ENCODE results near the gene TCIRG1.

Gene TCIRG1

GRCh38 chr11:68014157-68014946 is 24.5 kb upstream of the TCIRG1 start:
- peaks cover 25% of the 10 kb centered on the region for H3K4me1 ChIP-seq (ENCODE audit: insufficient read depth, low read length, poor library complexity, severe bottlenecking)
- no peak overlapping the region for H3K4me2 ChIP-seq (ENCODE audit: low read depth, low read length, poor library complexity, severe bottlenecking)
- no peak overlapping the region for H3K4me3 ChIP-seq (ENCODE audit: low read length, poor library complexity, severe bottlenecking)
- no peaks in the 10 kb centered on the region for H4K20me1 ChIP-seq (ENCODE audit: insufficient read depth, low read length, poor library complexity, severe bottlenecking)
- H3K79me2 ChIP-seq (ENCODE audit: insufficient read depth, low read length) = no peaks in the 10 kb centered on the region
- TF ChIP-seq EZH2phosphoT487 (IDR thresholded peaks at IDR 0.05; ENCODE audit: borderline replicate concordance) (no peak), CTCF (conservative IDR thresholded peaks at IDR 0.05; ENCODE audit: low read length) (no peak)
- no peaks in the 10 kb centered on the region for H3K27me3 ChIP-seq (ENCODE audit: insufficient read depth, low read length, poor library complexity, severe bottlenecking)
- H3F3A ChIP-seq (ENCODE audit: low read depth) = no peaks in the 10 kb centered on the region
- H3K9ac ChIP-seq (ENCODE audit: low read depth, low read length, poor library complexity, severe bottlenecking) = no peak overlapping the region
- no peaks in the 10 kb centered on the region for H3K9me3 ChIP-seq (ENCODE audit: insufficient read depth, low read depth, low read length)
- no peaks in the 10 kb centered on the region for H3K9me2 ChIP-seq (replicated peaks; ENCODE audit: low read depth, low read length)
- H3K36me3 ChIP-seq (ENCODE audit: insufficient read depth, low read length) = no peaks in the 10 kb centered on the region
- no peak overlapping the region for H2AFZ ChIP-seq (ENCODE audit: low read length)

DNA sequence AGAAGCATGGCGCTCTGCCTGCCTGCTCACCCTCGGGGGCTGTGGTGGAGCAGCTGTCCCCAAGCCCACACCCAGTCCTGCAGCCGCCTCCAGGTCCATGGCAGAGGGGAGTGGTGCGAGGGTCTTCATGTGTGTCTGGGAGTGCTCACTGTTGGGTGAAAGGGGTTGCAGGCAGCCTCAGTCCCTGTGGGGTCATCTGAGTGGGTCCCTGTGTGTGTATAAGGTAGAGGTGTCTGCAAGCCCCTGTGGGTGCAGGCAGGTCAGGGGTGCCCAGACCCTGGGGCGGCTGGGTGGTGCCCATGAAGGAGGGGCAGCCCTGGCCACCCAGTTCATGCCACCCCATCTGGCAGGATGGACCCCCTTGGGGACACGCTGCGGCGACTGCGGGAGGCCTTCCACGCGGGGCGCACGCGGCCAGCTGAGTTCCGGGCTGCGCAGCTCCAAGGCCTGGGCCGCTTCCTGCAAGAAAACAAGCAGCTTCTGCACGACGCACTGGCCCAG is 23.8 kb upstream of the TCIRG1 start:
- H3K9me3 ChIP-seq (ENCODE audit: insufficient read depth, low read depth, low read length) = no peaks in the 10 kb centered on the region
- no peaks in the 10 kb centered on the region for H3F3A ChIP-seq (ENCODE audit: low read depth)
- no peak overlapping the region for H3K9ac ChIP-seq (ENCODE audit: low read depth, low read length, poor library complexity, severe bottlenecking)
- TF ChIP-seq EZH2phosphoT487 (IDR thresholded peaks at IDR 0.05; ENCODE audit: borderline replicate concordance) (no peak), CTCF (conservative IDR thresholded peaks at IDR 0.05; ENCODE audit: low read length) (no peak)
- no peaks in the 10 kb centered on the region for H3K9me2 ChIP-seq (replicated peaks; ENCODE audit: low read depth, low read length)
- peaks cover 20% of the 10 kb centered on the region for H3K4me1 ChIP-seq (ENCODE audit: insufficient read depth, low read length, poor library complexity, severe bottlenecking)
- H3K36me3 ChIP-seq (ENCODE audit: insufficient read depth, low read length) = no peaks in the 10 kb centered on the region
- no peak overlapping the region for H2AFZ ChIP-seq (ENCODE audit: low read length)
- H4K20me1 ChIP-seq (ENCODE audit: insufficient read depth, low read length, poor library complexity, severe bottlenecking) = no peaks in the 10 kb centered on the region
- no peak overlapping the region for H3K4me2 ChIP-seq (ENCODE audit: low read depth, low read length, poor library complexity, severe bottlenecking)
- no peaks in the 10 kb centered on the region for H3K79me2 ChIP-seq (ENCODE audit: insufficient read depth, low read length)
- H3K4me3 ChIP-seq (ENCODE audit: low read length, poor library complexity, severe bottlenecking) = no peak overlapping the region
- no peaks in the 10 kb centered on the region for H3K27me3 ChIP-seq (ENCODE audit: insufficient read depth, low read length, poor library complexity, severe bottlenecking)

- Histone ChIP-seq H3K4me2 (ENCODE audit: low read depth, low read length, poor library complexity, severe bottlenecking) (no peak overlapping the region), H3F3A (ENCODE audit: low read depth) (no peaks in the 10 kb centered on the region), H3K4me3 (ENCODE audit: low read length, poor library complexity, severe bottlenecking) (no peak overlapping the region), H3K9ac (ENCODE audit: low read depth, low read length, poor library complexity, severe bottlenecking) (no peak overlapping the region), H3K79me2 (ENCODE audit: insufficient read depth, low read length) (no peaks in the 10 kb centered on the region), H2AFZ (ENCODE audit: low read length) (no peak overlapping the region), H3K9me2 (replicated peaks; ENCODE audit: low read depth, low read length) (no peaks in the 10 kb centered on the region), H3K36me3 (ENCODE audit: insufficient read depth, low read length) (no peaks in the 10 kb centered on the region), H3K27me3 (ENCODE audit: insufficient read depth, low read length, poor library complexity, severe bottlenecking) (no peaks in the 10 kb centered on the region), H3K9me3 (ENCODE audit: insufficient read depth, low read depth, low read length) (no peaks in the 10 kb centered on the region), H3K4me1 (ENCODE audit: insufficient read depth, low read length, poor library complexity, severe bottlenecking) (peaks cover 16% of the 10 kb centered on the region), H4K20me1 (ENCODE audit: insufficient read depth, low read length, poor library complexity, severe bottlenecking) (no peaks in the 10 kb centered on the region)
- TF ChIP-seq EZH2phosphoT487 (IDR thresholded peaks at IDR 0.05; ENCODE audit: borderline replicate concordance) (no peak), CTCF (conservative IDR thresholded peaks at IDR 0.05; ENCODE audit: low read length) (no peak)
These were observed 23.4 kb upstream of the TCIRG1 start for GRCh38 chr11:68015467-68015866.
